GM12878 (cell line): Measurements from ENCODE around the gene DCLK2. TPM values are rescaled to one million over a fixed set of nuclear protein-coding genes. Genes with fewer than 3 reads are reported as not detected.

Source experiments
- ATAC-seq: fragments of 200-7000 bp; cut with Tn5 transposase; 3 replicates; pipeline ENCODE4 v1.9.1; 2020; ENCODE audit warnings: mild to moderate bottlenecking, moderate library complexity
- BruUV-seq: library from RNA; stranded (reverse); fragments of 400-500 nt; replicated peaks from 2 replicates; lab custom pipeline; 2021; lab: Mats Ljungman, UMichigan
- CTCF ChIA-PET: fragments of 300-600 bp; sonication (Branson Sonifier 250); formaldehyde crosslinking; extraction: SDS; loops from one replicate; lab custom pipeline; 2021; ENCODE audit warnings: inconsistent platforms; lab: Yijun Ruan, JAX
- POLR2A ChIA-PET: fragments of 350-600 bp; formaldehyde crosslinking; extraction: SDS; loops from one replicate; lab custom pipeline; 2021; ENCODE audit warnings: inconsistent platforms; lab: Charles Lee
- RAD21 ChIA-PET: fragments of 300-600 bp; sonication (Branson Sonifier 250); formaldehyde crosslinking; loops from one replicate; lab custom pipeline; 2023; ENCODE audit warnings: antibody characterized with exemption; ENCODE audit not compliant: unreplicated experiment; lab: Charles Lee
- SMC1A ChIA-PET: fragments of 300-600 bp; sonication (Branson Sonifier 250); formaldehyde crosslinking; loops from one replicate; lab custom pipeline; 2023; ENCODE audit not compliant: unreplicated experiment, uncharacterized antibody; lab: Charles Lee
- DNase-seq: peaks from one replicate; pipeline ENCODE4 v3.0.0-alpha.2; 2011; ENCODE audit warnings: low read depth, low spot score
- FAIRE-seq: peaks from 3 replicates; lab custom pipeline; 2011; peaks lifted over from hg19 to GRCh38; lab: Jason Lieb, UNC
- H2AFZ ChIP-seq: 2 replicates; pipeline ENCODE4 v1.6.0; 2011; ENCODE audit warnings: low read depth, low read length, control low read depth; ENCODE audit not compliant: control insufficient read depth
- H3K27ac ChIP-seq: 2 replicates; pipeline ENCODE4 v1.5.1; 2011; ENCODE audit warnings: control low read depth; ENCODE audit not compliant: control insufficient read depth, insufficient read depth
- H3K27me3 ChIP-seq, 2 experiments: replicated peaks in 1 of 2; 2 replicates each; pipeline versions ENCODE4 v1.6.0 to v1.6.1; 2011; ENCODE audit warnings: low read length in 1 of 2; ENCODE audit not compliant: control insufficient read depth in 2 of 2, insufficient read depth in 2 of 2
- H3K36me3 ChIP-seq, 2 experiments: 2 replicates each; pipeline ENCODE4 v1.5.1; 2011; ENCODE audit warnings: low read length in 1 of 2; ENCODE audit not compliant: control insufficient read depth in 2 of 2, insufficient read depth in 2 of 2
- H3K4me1 ChIP-seq: 2 replicates; pipeline ENCODE4 v1.6.1; 2011; ENCODE audit warnings: mild to moderate bottlenecking, low read length, moderate library complexity, mixed read lengths; ENCODE audit not compliant: control insufficient read depth, insufficient read depth
- H3K4me2 ChIP-seq: 2 replicates; pipeline ENCODE4 v1.6.0; 2011; ENCODE audit warnings: control low read depth; ENCODE audit not compliant: control insufficient read depth, insufficient read depth
- H3K4me3 ChIP-seq: fragments of 200-600 bp; sonication (generic); 2 replicates; pipeline ENCODE4 v1.5.1; 2016
- H3K79me2 ChIP-seq: 2 replicates; pipeline ENCODE4 v1.6.0; 2011; ENCODE audit warnings: low read length; ENCODE audit not compliant: control insufficient read depth, insufficient read depth
- H3K9ac ChIP-seq: 2 replicates; pipeline ENCODE4 v1.8.0; 2011; ENCODE audit warnings: low read length, control low read depth, mixed read lengths; ENCODE audit not compliant: control insufficient read depth, insufficient read depth
- H3K9me3 ChIP-seq: replicated peaks from 3 replicates; pipeline ENCODE4 v1.5.1; 2011; ENCODE audit warnings: mild to moderate bottlenecking, low read length; ENCODE audit not compliant: control insufficient read depth, insufficient read depth
- H4K20me1 ChIP-seq: 2 replicates; pipeline ENCODE4 v1.6.0; 2011; ENCODE audit not compliant: control insufficient read depth, insufficient read depth
- ATF2 ChIP-seq: IDR thresholded peaks from 2 replicates; pipeline ENCODE4 v1.6.1; 2012; ENCODE audit warnings: low read length, inconsistent platforms
- E2F4 ChIP-seq: IDR thresholded peaks from 2 replicates; pipeline ENCODE4 v1.6.1; 2012; ENCODE audit warnings: low read depth, low read length, improper control_type of control experiment
- EP300 ChIP-seq, 2 experiments: fragments of 150-350 bp in 1 of 2; IDR thresholded peaks; 2 replicates each; pipeline ENCODE4 v1.6.1; 2011 to 2012; ENCODE audit warnings: low read depth in 2 of 2, low read length in 2 of 2, borderline replicate concordance in 1 of 2, improper control_type of control experiment in 1 of 2, inconsistent platforms in 1 of 2; ENCODE audit not compliant: control insufficient read depth in 1 of 2
- RELA ChIP-seq: fragments of 450-650 bp; IDR thresholded peaks from 2 replicates; pipeline ENCODE4 v1.8.0; 2014; ENCODE audit warnings: borderline replicate concordance; ENCODE audit not compliant: partially characterized antibody
- RFX5 ChIP-seq: IDR thresholded peaks from 2 replicates; pipeline ENCODE4 v1.6.1; 2011; ENCODE audit warnings: low read depth, low read length, improper control_type of control experiment
- SMAD5 ChIP-seq: IDR thresholded peaks from 2 replicates; pipeline ENCODE4 v1.6.1; 2016; ENCODE audit warnings: antibody characterized with exemption, low read depth
- TCF7 ChIP-seq: IDR thresholded peaks from 2 replicates; pipeline ENCODE4 v1.6.1; 2014; ENCODE audit warnings: antibody characterized with exemption, borderline replicate concordance
- WRNIP1 ChIP-seq: IDR thresholded peaks from 2 replicates; pipeline ENCODE4 v1.6.1; 2011; ENCODE audit warnings: low read depth, low read length, improper control_type of control experiment, borderline replicate concordance
- WGBS: methylation state at CpG from one replicate; pipeline ENCODE4 v1.1.6; 2016; ENCODE audit warnings: low lambda C conversion rate; ENCODE audit not compliant: insufficient replicate concordance, insufficient coverage; ENCODE audit errors: missing lambda C conversion rate; 5-methylcytosine and 5-hydroxymethylcytosine counted together
- in situ Hi-C: fragments of 300-500 bp; cut with MboI; formaldehyde crosslinking; loops from 9 replicates; pipeline ENCODE4 v1.14.3; 2018; ENCODE audit warnings: mixed read lengths
- intact Hi-C: fragments of 100-400 bp; cut with micrococcal nuclease; formaldehyde crosslinking; loops from one replicate; pipeline ENCODE4 v1.14.2; 2022; ENCODE audit not compliant: unreplicated experiment
- polyA plus RNA-seq, 11 experiments: library from polyadenylated mRNA; depleted of rRNA in 4 of 11; unstranded in 6 of 11; stranded (reverse) in 5 of 11; fragments of >200 nt; fragmentation: Nextera tagmentation in 4 of 11; fragmentation: Illumina TruSeq in 1 of 11; extraction: Ambion mirVana in 4 of 11; extraction: Trizol in 1 of 11; gene quantifications; 1 replicate in 1 of 11; 2 replicates in 10 of 11; pipeline versions ENCODE4 v1.2.1 to v1.2.3, GENCODE V29; 2011 to 2016; ENCODE audit warnings: inconsistent platforms in 2 of 11, missing spikeins in 2 of 11, low read depth in 1 of 11
- total RNA-seq, 4 experiments: library from RNA; depleted of rRNA in 3 of 4; stranded (reverse); fragments of >200 nt in 3 of 4; fragmentation: Illumina TruSeq in 1 of 4; extraction: Trizol in 1 of 4; gene quantifications; 2 replicates each; pipeline versions ENCODE4 v1.2.1 to v1.2.3, GENCODE V29; 2013 to 2021

Gene DCLK2
- total and polyA plus RNA-seq, 10 of the 15 experiments (the other 5 are each of a cell fraction or from before 2014, with no cell fraction given) = not detected

- ChIA-PET CTCF (no interaction called here), POLR2A (no interaction called here), SMC1A (no interaction called here), RAD21 (no interaction called here)
- Histone ChIP-seq H3K4me1 (no peaks in the 10 kb centered on the region), H3K9ac (no peak overlapping the region), H3K4me3 (no peak overlapping the region), H3K27me3 (no peaks in the 10 kb centered on the region; a peak in 1 of 4 replicates), H4K20me1 (no peaks in the 10 kb centered on the region), H3K36me3 (no peaks in the 10 kb centered on the region), H3K79me2 (no peaks in the 10 kb centered on the region), H3K27ac (no peak overlapping the region), H3K9me3 (no peaks in the 10 kb centered on the region), H3K4me2 (no peak overlapping the region), H2AFZ (no peak overlapping the region)
- DNase-seq (no peak), ATAC-seq (no peak), FAIRE-seq (no peak)
- BruUV-seq = no TSS peak
- intact Hi-C loops (no loop called here), in situ Hi-C loops (no loop called here)
- TF ChIP-seq WRNIP1 (no peak), RFX5 (no peak), ATF2 (no peak), EP300 (IDR thresholded peaks at IDR 0.05; ENCODE audit: borderline replicate concordance in 1 of 2, control insufficient read depth in 1 of 2, low read depth in 2 of 2, low read length in 2 of 2) (no peak), TCF7 (no peak), E2F4 (no peak), RELA (no peak), SMAD5 (no peak)
- 59% methylated on average over 9 of the region's 9 CpGs for WGBS
Measured at GRCh38 chr4:150250293-150250997, 172.2 kb downstream of the DCLK2 start.
